Breast epithelium (tissue), 4 donors: ENCODE measurements around the gene FMNL3. TPM values are rescaled to one million over a fixed set of nuclear protein-coding genes. Genes with fewer than 3 reads are reported as not detected.

Source experiments
- DNase-seq, 2 donors: peaks; one replicate each; pipeline ENCODE4 v3.0.0-alpha.2; 2019; ENCODE audit warnings: low spot score in 2 of 2
- H3K27ac ChIP-seq, 2 donors: fragments of 200-600 bp; sonication (generic) in 1 of 2; one replicate each; pipeline ENCODE4 v1.5.1; 2016 to 2019; ENCODE audit warnings: mild to moderate bottlenecking in 1 of 2
- H3K27me3 ChIP-seq, 2 donors: fragments of 200-600 bp; sonication (generic) in 1 of 2; one replicate each; pipeline versions ENCODE4 v1.5.1 to v1.6.0; 2017 to 2019; ENCODE audit warnings: control low read depth in 1 of 2, mild to moderate bottlenecking in 1 of 2
- H3K36me3 ChIP-seq: fragments of 200-600 bp; one replicate; pipeline ENCODE4 v1.5.1; 2019
- H3K4me1 ChIP-seq, 2 donors: fragments of 200-600 bp; sonication (generic); one replicate each; pipeline ENCODE4 v1.5.1; 2016 to 2019; ENCODE audit warnings: control low read depth in 1 of 2
- H3K4me3 ChIP-seq, 3 donors: fragments of 200-600 bp; sonication (generic); 1 replicate in 2 of 3; 2 replicates in 1 of 3; pipeline ENCODE4 v1.5.1; 2016 to 2019; ENCODE audit warnings: mild to moderate bottlenecking in 3 of 3, moderate library complexity in 2 of 3
- H3K9me3 ChIP-seq, 2 donors: fragments of 200-600 bp; sonication (generic) in 1 of 2; one replicate each; pipeline ENCODE4 v1.5.1; 2016 to 2019; ENCODE audit warnings: control low read depth in 1 of 2
- POLR2A ChIP-seq: fragments of 450-650 bp; IDR thresholded peaks from one replicate; pipeline ENCODE4 v1.6.1; 2016; ENCODE audit warnings: antibody characterized with exemption, mild to moderate bottlenecking, moderate library complexity
- POLR2AphosphoS5 ChIP-seq, 3 donors: sonication (generic); formaldehyde crosslinking; IDR thresholded peaks; one replicate each; pipeline ENCODE4 v1.6.1; 2017; ENCODE audit warnings: antibody characterized with exemption in 3 of 3
- intact Hi-C: fragments of 100-400 bp; cut with DNase I; formaldehyde crosslinking; loops from one replicate; pipeline ENCODE4 v1.15.1; 2023; ENCODE audit warnings: low total_unique reads
- total RNA-seq, 3 donors: library from RNA; depleted of rRNA; stranded (reverse); fragments of >200 nt; gene quantifications; one replicate each; pipeline ENCODE4 v1.1.0, GENCODE V29; 2016
- TF ChIP-seq, protein P1 (sequence below), 3 donors: fragments of 450-650 bp; IDR thresholded peaks; one replicate each; pipeline ENCODE4 v1.5.1; 2016 to 2017; ENCODE audit warnings: antibody characterized with exemption in 3 of 3, mild to moderate bottlenecking in 3 of 3, moderate library complexity in 3 of 3

The FMNL3 gene
- total RNA-seq, 3 donors from 2014 or later: 9.8 to 13.8 (median 13.3) TPM

DNA sequence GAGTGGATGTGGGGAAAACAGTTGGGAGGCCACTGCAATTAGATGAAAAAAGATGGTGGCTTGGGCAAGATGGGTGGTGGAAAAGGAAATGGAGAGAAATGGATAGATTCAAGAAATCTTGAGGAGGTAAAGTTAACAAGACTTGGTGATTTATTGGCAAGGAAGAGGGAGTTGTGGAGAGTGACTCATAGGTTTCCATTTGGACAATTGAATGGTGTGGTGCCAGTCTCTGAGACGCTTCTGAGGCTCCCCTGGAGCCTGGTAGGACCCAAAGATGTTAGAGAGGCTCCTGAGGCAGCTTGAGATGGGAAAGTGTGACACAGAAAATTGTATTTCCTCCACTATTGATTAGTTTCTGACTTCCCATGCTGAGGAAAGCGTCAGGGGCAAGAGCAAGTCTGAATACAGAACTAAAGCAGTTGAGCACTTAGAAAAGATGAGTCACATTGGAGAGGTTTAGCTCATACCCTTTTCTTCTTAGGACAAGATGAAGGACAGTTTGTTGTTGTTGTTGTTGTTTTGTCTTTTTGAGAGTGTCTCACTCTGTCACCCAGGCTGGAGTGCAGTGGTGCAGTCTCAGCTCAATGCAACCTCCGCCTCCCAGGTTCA, 79.3 kb downstream of the FMNL3 start:
- no peaks in the 10 kb centered on the region for H3K4me1 ChIP-seq
- no peaks in the 10 kb centered on the region for H3K27me3 ChIP-seq
- H3K9me3 ChIP-seq: no peaks in the 10 kb centered on the region
- no peak for DNase-seq
- TF ChIP-seq POLR2A (no peak), POLR2AphosphoS5 (IDR thresholded peaks at IDR 0.05) (no peak)
- TF ChIP-seq, protein P1, sequence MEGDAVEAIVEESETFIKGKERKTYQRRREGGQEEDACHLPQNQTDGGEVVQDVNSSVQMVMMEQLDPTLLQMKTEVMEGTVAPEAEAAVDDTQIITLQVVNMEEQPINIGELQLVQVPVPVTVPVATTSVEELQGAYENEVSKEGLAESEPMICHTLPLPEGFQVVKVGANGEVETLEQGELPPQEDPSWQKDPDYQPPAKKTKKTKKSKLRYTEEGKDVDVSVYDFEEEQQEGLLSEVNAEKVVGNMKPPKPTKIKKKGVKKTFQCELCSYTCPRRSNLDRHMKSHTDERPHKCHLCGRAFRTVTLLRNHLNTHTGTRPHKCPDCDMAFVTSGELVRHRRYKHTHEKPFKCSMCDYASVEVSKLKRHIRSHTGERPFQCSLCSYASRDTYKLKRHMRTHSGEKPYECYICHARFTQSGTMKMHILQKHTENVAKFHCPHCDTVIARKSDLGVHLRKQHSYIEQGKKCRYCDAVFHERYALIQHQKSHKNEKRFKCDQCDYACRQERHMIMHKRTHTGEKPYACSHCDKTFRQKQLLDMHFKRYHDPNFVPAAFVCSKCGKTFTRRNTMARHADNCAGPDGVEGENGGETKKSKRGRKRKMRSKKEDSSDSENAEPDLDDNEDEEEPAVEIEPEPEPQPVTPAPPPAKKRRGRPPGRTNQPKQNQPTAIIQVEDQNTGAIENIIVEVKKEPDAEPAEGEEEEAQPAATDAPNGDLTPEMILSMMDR (IDR thresholded peaks at IDR 0.05): no peak
- no peaks in the 10 kb centered on the region for H3K36me3 ChIP-seq
- no peak overlapping the region for H3K27ac ChIP-seq
- H3K4me3 ChIP-seq: no peak overlapping the region
- intact Hi-C loops: no loop called here

GRCh38 chr12:49626836-49627235, 80.4 kb downstream of the FMNL3 start:
- TF ChIP-seq POLR2A (no peak), POLR2AphosphoS5 (IDR thresholded peaks at IDR 0.05) (no peak)
- TF ChIP-seq, protein P1 (IDR thresholded peaks at IDR 0.05): no peak
- Histone ChIP-seq H3K36me3 (no peaks in the 10 kb centered on the region), H3K9me3 (no peaks in the 10 kb centered on the region), H3K27ac (no peak overlapping the region), H3K4me1 (peaks cover 0 to 3% of the 10 kb centered on the region in 2 donors), H3K27me3 (no peaks in the 10 kb centered on the region), H3K4me3 (no peak overlapping the region)
- intact Hi-C loops: no loop called here
- DNase-seq: no peak

DNA sequence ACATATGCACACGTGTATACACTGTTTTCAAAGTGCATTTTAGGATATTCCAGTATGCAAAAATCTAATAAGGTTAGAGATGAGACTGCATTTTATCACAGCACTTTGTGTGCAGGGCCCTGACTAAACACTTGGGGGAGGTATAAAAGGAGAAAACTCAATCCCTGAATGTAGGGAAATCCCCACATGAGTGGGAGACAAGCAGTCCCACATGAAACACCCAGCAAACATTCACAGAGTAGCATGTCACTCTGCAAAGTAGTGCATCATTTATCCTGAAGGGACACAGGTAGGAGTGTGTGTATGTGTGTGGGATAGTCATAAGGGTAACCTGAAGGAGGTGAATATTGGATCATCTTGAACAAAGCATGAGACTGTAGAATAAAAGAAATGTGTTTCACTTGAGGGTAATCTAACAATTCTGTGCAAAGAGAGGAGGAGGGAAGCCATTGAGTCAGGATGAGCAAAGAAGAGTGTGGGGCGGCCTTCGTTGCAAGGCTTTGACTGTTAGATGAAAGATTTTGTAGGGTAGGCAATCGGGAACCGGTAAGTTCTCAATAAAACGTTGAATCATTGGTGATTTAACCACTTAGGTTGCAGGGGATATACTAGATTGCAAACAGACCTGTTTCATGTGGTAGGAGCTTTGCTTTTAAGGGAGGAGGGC, 80.9 kb downstream of the FMNL3 start:
- H3K4me1 ChIP-seq: peaks cover 0 to 6% of the 10 kb centered on the region in 2 donors
- no peak overlapping the region for H3K4me3 ChIP-seq
- intact Hi-C loops: no loop called here
- H3K9me3 ChIP-seq: no peaks in the 10 kb centered on the region
- DNase-seq: no peak
- H3K27me3 ChIP-seq: no peaks in the 10 kb centered on the region
- H3K36me3 ChIP-seq: no peaks in the 10 kb centered on the region
- TF ChIP-seq POLR2A (no peak), POLR2AphosphoS5 (IDR thresholded peaks at IDR 0.05) (no peak)
- TF ChIP-seq, protein P1 (IDR thresholded peaks at IDR 0.05): no peak
- no peak overlapping the region for H3K27ac ChIP-seq

- no peak for DNase-seq
- intact Hi-C loops: no loop called here
- no peaks in the 10 kb centered on the region for H3K36me3 ChIP-seq
- H3K27me3 ChIP-seq: no peaks in the 10 kb centered on the region
- H3K27ac ChIP-seq: peak overlapping the region; percentile 32 to 93
- no peaks in the 10 kb centered on the region for H3K9me3 ChIP-seq
- H3K4me3 ChIP-seq: no peak overlapping the region
- peaks cover 0 to 6% of the 10 kb centered on the region in 2 donors for H3K4me1 ChIP-seq
- no peak for TF ChIP-seq POLR2AphosphoS5 (IDR thresholded peaks at IDR 0.05)
- TF ChIP-seq POLR2A: no peak
- TF ChIP-seq, protein P1 (IDR thresholded peaks at IDR 0.05): no peak
Observed at GRCh38 chr12:49624921-49625577, 82.2 kb downstream of the FMNL3 start.
